PFSK-1 (cell line): ENCODE data around the gene CEP70.

Experiments used
- FOXP2 ChIP-seq: optimal IDR thresholded peaks from 2 replicates; pipeline ENCODE3; 2011; ENCODE audit warnings: borderline replicate concordance, control low read depth, inconsistent platforms; ENCODE audit not compliant: insufficient read depth; ENCODE audit errors: extremely low read length, extremely low read depth
- POLR2AphosphoS5 ChIP-seq: IDR thresholded peaks from 2 replicates; pipeline ENCODE4 v1.6.1; 2012; ENCODE audit warnings: low read depth, mild to moderate bottlenecking, control low read depth, low read length, moderate library complexity
- SIN3A ChIP-seq: IDR thresholded peaks from 2 replicates; pipeline ENCODE4 v1.6.1; 2012; ENCODE audit warnings: mild to moderate bottlenecking, low read length, moderate library complexity, borderline replicate concordance; ENCODE audit not compliant: insufficient read depth
- TAF1 ChIP-seq: IDR thresholded peaks from 2 replicates; pipeline ENCODE4 v1.6.1; 2012; ENCODE audit warnings: low read length, control low read depth, borderline replicate concordance; ENCODE audit not compliant: insufficient read depth
- TF ChIP-seq, protein P1 (sequence below), 2 experiments: IDR thresholded peaks; 2 replicates each; pipeline versions ENCODE4 v1.6.1 to v1.8.0; 2011 to 2012; ENCODE audit warnings: low read depth in 2 of 2, low read length in 2 of 2, control low read depth in 1 of 2, inconsistent platforms in 1 of 2, mild to moderate bottlenecking in 1 of 2, moderate library complexity in 1 of 2; ENCODE audit not compliant: insufficient read depth in 1 of 2

Gene CEP70

DNA sequence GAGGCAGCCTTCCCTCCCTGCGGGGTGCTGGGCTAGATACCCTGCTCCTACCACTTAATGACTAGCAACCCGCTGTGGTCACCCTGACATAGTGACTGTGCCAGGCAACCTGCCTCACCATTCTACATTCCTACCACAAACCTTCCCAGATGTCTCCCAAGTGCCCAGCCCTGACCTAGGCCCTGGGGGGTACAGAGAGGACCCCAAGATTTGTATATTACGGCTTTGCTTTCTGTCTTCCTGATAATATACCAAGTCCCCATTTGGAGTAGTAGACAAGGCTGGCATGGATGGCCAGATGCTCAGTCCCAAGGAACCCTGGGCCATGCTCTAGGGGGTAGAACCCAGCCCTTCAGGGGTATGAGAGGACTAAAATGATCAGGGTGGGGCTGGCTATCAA, 128.6 kb downstream of the CEP70 start:
- TF ChIP-seq POLR2AphosphoS5 = no peak
- no peak for TF ChIP-seq TAF1
- TF ChIP-seq, protein P1, sequence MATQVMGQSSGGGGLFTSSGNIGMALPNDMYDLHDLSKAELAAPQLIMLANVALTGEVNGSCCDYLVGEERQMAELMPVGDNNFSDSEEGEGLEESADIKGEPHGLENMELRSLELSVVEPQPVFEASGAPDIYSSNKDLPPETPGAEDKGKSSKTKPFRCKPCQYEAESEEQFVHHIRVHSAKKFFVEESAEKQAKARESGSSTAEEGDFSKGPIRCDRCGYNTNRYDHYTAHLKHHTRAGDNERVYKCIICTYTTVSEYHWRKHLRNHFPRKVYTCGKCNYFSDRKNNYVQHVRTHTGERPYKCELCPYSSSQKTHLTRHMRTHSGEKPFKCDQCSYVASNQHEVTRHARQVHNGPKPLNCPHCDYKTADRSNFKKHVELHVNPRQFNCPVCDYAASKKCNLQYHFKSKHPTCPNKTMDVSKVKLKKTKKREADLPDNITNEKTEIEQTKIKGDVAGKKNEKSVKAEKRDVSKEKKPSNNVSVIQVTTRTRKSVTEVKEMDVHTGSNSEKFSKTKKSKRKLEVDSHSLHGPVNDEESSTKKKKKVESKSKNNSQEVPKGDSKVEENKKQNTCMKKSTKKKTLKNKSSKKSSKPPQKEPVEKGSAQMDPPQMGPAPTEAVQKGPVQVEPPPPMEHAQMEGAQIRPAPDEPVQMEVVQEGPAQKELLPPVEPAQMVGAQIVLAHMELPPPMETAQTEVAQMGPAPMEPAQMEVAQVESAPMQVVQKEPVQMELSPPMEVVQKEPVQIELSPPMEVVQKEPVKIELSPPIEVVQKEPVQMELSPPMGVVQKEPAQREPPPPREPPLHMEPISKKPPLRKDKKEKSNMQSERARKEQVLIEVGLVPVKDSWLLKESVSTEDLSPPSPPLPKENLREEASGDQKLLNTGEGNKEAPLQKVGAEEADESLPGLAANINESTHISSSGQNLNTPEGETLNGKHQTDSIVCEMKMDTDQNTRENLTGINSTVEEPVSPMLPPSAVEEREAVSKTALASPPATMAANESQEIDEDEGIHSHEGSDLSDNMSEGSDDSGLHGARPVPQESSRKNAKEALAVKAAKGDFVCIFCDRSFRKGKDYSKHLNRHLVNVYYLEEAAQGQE (IDR thresholded peaks at IDR 0.05; ENCODE audit: insufficient read depth in 1 of 2, low read depth in 2 of 2, low read length in 2 of 2) = no peak

DNA sequence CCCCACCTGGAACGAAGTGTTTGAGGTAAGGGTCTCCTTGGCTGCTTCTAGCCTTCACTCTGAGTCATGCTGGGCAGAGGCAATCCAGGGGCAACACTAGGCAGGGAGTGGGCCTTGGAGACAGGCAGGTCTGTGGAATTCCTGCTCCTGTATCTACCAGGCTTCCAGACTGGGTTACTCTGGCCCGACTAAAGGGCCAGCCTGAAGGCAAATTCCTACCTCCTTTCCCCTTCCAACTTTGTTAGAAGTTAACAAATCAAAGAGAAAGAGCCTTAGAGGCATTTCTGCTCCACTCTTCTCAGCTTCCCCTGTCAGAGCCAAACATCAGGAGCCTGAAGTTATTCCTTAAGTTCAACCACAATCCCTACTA, 129.6 kb downstream of the CEP70 start:
- TF ChIP-seq TAF1 (no peak), POLR2AphosphoS5 (no peak), SIN3A (no peak), FOXP2 (no peak)
- TF ChIP-seq, protein P1 (IDR thresholded peaks at IDR 0.05; ENCODE audit: insufficient read depth in 1 of 2, low read depth in 2 of 2, low read length in 2 of 2) = no peak

DNA sequence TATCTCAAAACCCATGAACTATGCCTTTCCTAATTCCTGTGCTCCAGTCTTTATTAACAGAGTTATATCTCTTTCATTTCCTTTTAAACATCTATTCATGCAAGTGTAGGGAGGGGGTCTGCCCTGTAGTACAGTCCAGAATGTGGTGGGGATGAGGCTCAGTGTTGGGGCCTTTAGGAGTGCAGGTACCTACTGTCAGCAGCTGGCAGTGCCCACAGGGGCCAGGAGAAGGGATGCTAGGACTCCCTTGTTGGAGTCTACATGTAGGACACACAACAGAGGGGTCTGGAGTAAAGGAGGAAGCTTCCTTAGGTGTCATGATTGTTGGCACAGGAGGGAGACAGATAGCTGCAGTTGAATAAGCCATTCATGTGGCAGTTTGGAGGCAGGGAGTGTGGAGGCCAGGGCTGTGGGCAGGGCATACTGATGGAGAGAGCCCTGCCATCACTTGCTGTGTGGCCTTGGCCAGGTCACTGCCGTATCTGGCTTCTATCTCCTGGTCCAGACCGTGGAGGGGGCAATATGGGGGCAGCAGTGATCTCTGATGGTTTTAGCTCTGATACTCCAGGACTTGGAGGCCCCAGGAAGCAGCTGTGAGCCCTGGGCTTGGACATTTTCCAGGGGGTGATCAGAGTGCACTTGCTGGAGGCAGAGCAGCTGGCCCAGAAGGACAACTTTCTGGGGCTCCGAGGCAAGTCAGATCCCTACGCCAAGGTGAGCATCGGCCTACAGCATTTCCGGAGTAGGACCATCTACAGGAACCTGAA, 130.2 kb downstream of the CEP70 start:
- no peak for TF ChIP-seq FOXP2
- TF ChIP-seq POLR2AphosphoS5 = no peak
- TF ChIP-seq TAF1 = no peak
- no peak for TF ChIP-seq SIN3A
- TF ChIP-seq, protein P1 (IDR thresholded peaks at IDR 0.05; ENCODE audit: insufficient read depth in 1 of 2, low read depth in 2 of 2, low read length in 2 of 2) = no peak

DNA sequence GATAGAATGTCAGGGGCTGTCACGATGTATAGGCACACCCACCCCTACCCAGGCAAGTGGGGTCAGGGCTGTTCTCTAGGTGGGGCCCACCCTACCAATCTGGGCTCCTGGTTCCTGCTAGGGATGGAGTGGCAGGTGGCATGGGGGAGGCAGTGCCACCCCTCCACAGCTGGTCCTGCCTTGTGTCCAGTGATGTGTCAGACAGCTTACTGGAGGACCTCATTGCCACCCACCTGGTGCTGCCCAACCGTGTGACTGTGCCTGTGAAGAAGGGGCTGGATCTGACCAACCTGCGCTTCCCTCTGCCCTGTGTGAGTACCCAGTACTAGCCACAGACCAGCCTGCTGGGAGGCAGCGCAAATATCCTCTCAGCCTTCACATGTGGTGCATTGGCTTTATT, 132.2 kb downstream of the CEP70 start:
- TF ChIP-seq, protein P1 (IDR thresholded peaks at IDR 0.05; ENCODE audit: insufficient read depth in 1 of 2, low read depth in 2 of 2, low read length in 2 of 2) = no peak
- TF ChIP-seq POLR2AphosphoS5 = no peak
- no peak for TF ChIP-seq FOXP2
- no peak for TF ChIP-seq SIN3A
- TF ChIP-seq TAF1 = no peak

DNA sequence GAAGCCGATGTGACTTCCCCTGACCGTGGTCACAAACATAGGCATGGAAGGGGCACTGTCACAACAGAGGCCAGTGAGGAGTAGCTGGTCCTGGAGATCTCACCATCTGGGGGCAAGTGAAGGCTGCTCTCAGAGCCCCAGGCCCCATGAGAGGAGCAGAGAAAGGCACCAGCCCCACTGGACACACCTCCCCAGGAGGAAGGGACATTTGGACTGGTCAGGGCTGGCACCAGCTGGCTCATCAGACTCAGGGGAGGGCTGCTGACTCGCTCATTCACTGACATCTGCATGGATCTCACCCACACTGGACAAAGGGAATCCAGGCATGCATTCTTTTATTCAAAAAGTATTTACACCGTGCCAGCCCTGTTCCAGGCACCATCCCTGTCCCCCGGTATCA, 132.8 kb downstream of the CEP70 start:
- TF ChIP-seq POLR2AphosphoS5 (no peak), FOXP2 (no peak), TAF1 (no peak)
- TF ChIP-seq, protein P1 (IDR thresholded peaks at IDR 0.05; ENCODE audit: insufficient read depth in 1 of 2, low read depth in 2 of 2, low read length in 2 of 2) = no peak
